Peyer's patch (tissue), 4 donors: ENCODE data around the gene BAG5. TPM values are rescaled to one million over a fixed set of nuclear protein-coding genes. Genes with fewer than 3 reads are reported as not detected.

Experiments used
- DNase-seq, 3 donors: peaks; one replicate each; pipeline ENCODE4 v3.0.0-alpha.2; 2017 to 2019
- H3K27ac ChIP-seq, 4 donors: fragments of 200-600 bp; sonication (generic); one replicate each; pipeline ENCODE4 v1.5.1; 2016 to 2019
- H3K27me3 ChIP-seq, 2 donors: fragments of 200-600 bp; sonication (generic); one replicate each; pipeline ENCODE4 v1.5.1; 2019
- H3K36me3 ChIP-seq, 3 donors: fragments of 200-600 bp; sonication (generic); one replicate each; pipeline ENCODE4 v1.5.1; 2016 to 2019
- H3K4me1 ChIP-seq, 4 donors: fragments of 200-600 bp; sonication (generic); one replicate each; pipeline ENCODE4 v1.5.1; 2016 to 2019
- H3K4me3 ChIP-seq, 4 donors: fragments of 200-600 bp; sonication (generic); 1 replicate in 3 of 4; 2 replicates in 1 of 4; pipeline ENCODE4 v1.5.1; 2016 to 2019; ENCODE audit warnings: mild to moderate bottlenecking in 1 of 4
- H3K9me3 ChIP-seq, 4 donors: fragments of 200-600 bp; sonication (generic); one replicate each; pipeline ENCODE4 v1.5.1; 2016 to 2019; ENCODE audit warnings: mild to moderate bottlenecking in 1 of 4
- POLR2A ChIP-seq, 2 donors: fragments of 450-650 bp; IDR thresholded peaks; one replicate each; pipeline ENCODE4 v1.5.1; 2017; ENCODE audit warnings: antibody characterized with exemption in 2 of 2, mild to moderate bottlenecking in 2 of 2, moderate library complexity in 2 of 2
- total RNA-seq, 4 donors: library from RNA; depleted of rRNA; stranded (reverse); fragments of >200 nt; gene quantifications; one replicate each; pipeline ENCODE4 v1.1.0, GENCODE V29; 2016
- TF ChIP-seq, protein P1 (sequence below), 6 experiments: fragments of 450-650 bp in 4 of 6; fragments of 200-600 bp in 2 of 6; sonication (generic) in 1 of 6; IDR thresholded peaks; one replicate each; pipeline ENCODE4 v1.5.1; 2017 to 2019; ENCODE audit warnings: antibody characterized with exemption in 6 of 6, mild to moderate bottlenecking in 3 of 6, moderate library complexity in 1 of 6

The BAG5 gene
- total RNA-seq, 4 donors from 2014 or later = 18.0 to 38.0 (median 19.5) TPM

DNA sequence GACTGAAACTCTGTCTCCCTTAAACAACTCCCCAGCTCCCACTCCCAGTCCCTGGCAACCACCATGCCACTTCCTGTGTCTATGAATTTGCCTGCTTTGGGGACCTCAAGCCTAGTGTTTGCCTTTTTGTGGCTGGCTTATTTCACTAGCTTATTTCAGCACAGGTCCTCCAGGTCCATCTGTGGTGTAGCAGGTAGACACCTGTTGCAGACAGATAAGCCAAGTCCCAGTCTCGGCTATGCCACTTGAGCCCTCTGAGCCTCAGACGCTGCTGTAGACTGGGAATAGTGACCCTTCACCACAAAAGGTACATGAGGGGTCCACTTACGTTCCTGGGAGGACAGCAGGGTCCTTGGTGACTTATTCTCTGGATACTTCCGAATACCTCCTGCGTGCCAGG lies 42.2 kb upstream of the BAG5 start:
- Histone ChIP-seq H3K4me3 (no peak overlapping the region), H3K27ac (no peak overlapping the region), H3K36me3 (no peaks in the 10 kb centered on the region), H3K4me1 (peaks cover 0 to 23% (median 12%) of the 10 kb centered on the region in 4 donors), H3K27me3 (no peaks in the 10 kb centered on the region), H3K9me3 (no peaks in the 10 kb centered on the region)
- TF ChIP-seq, protein P1, sequence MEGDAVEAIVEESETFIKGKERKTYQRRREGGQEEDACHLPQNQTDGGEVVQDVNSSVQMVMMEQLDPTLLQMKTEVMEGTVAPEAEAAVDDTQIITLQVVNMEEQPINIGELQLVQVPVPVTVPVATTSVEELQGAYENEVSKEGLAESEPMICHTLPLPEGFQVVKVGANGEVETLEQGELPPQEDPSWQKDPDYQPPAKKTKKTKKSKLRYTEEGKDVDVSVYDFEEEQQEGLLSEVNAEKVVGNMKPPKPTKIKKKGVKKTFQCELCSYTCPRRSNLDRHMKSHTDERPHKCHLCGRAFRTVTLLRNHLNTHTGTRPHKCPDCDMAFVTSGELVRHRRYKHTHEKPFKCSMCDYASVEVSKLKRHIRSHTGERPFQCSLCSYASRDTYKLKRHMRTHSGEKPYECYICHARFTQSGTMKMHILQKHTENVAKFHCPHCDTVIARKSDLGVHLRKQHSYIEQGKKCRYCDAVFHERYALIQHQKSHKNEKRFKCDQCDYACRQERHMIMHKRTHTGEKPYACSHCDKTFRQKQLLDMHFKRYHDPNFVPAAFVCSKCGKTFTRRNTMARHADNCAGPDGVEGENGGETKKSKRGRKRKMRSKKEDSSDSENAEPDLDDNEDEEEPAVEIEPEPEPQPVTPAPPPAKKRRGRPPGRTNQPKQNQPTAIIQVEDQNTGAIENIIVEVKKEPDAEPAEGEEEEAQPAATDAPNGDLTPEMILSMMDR (IDR thresholded peaks at IDR 0.05) = no peak
- TF ChIP-seq POLR2A (IDR thresholded peaks at IDR 0.05) = no peak
- DNase-seq = no peak

DNA sequence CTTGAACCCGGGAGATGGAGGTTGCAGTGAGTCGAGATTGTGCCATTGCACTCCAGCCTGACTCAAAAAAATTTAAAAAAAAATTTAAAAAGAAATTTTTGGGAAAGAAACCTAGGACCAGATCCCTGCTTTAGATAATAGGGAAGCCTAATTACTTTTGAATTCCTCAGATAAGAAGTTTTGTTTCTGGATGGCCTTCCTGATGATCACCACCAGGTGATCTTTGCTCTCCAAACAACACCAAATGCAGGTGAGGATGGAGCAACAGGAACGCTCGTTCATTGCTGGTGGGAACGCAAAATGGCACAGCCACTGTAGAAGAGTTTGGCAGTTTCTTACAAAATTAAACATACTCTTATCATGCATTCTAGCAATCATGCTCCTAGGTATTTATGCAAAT lies 38.0 kb upstream of the BAG5 start:
- H3K4me1 ChIP-seq = no peaks in the 10 kb centered on the region
- no peak overlapping the region for H3K27ac ChIP-seq
- H3K27me3 ChIP-seq = no peaks in the 10 kb centered on the region
- H3K36me3 ChIP-seq = no peaks in the 10 kb centered on the region
- no peak for DNase-seq
- no peak overlapping the region for H3K4me3 ChIP-seq
- TF ChIP-seq, protein P1 (IDR thresholded peaks at IDR 0.05) = no peak
- TF ChIP-seq POLR2A (IDR thresholded peaks at IDR 0.05) = no peak
- H3K9me3 ChIP-seq = no peaks in the 10 kb centered on the region

DNA sequence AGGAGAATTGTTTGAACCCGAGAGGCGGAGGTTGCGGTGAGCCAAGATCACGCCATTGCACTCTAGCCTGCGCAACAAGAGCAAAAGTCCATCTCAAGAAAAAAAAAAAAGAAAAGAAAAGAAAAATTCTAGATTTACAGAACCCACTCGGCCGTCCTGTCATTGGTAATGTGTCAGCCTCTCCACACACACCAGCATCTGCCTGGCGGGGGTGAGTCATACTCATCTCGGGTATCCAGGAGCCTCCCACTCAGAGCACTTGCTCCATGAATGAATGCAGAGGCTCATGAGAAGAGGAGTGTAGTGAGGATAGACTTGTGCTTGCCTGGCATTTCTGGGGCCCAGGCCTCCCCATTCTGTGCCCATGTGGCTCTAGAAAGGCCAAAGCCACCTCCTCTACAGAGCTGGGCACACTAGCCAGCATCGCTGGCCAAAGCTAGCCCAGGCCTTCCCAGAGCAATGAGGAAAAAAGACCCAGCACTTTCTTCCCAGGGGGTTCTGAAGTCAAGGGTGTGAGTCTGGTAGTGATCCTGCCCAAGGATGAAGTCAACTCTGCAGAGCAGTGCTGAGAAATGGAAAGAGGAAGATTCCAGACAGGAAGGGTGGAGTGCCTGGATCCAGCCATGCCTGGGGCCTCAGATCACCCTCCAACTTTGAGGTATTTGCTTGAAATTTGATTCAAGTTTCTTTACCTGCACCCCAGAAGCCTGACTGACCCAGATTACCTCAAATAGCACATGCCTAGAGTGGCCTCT lies 35.3 kb upstream of the BAG5 start:
- no peaks in the 10 kb centered on the region for H3K9me3 ChIP-seq
- H3K4me1 ChIP-seq = peaks cover 0 to 6% (median 0%) of the 10 kb centered on the region in 4 donors
- no peak for DNase-seq
- TF ChIP-seq, protein P1 (IDR thresholded peaks at IDR 0.05) = no peak
- TF ChIP-seq POLR2A (IDR thresholded peaks at IDR 0.05) = no peak
- no peak overlapping the region for H3K4me3 ChIP-seq
- no peaks in the 10 kb centered on the region for H3K36me3 ChIP-seq
- H3K27ac ChIP-seq = no peak overlapping the region
- no peaks in the 10 kb centered on the region for H3K27me3 ChIP-seq

DNA sequence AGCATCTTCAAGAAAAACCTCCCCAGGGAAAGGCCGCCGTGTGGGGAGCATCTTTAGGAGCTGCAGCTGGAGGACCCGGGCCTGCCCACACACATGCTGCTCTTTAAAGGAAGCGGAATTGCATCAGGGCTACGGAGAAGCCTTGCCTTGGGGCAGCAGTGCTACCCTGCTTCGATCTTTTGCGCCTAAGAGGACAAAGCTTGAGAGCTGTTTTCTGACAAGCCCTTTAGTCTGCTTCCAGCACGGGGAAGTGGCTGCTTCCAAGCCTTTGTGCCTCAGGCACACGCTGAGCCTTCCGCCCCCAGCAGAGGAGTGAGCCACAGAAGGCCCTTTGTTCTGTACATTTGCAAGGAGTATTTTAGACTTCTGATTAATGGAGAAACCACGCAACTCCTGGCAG lies 31.8 kb upstream of the BAG5 start:
- no peaks in the 10 kb centered on the region for H3K9me3 ChIP-seq
- no peaks in the 10 kb centered on the region for H3K27me3 ChIP-seq
- DNase-seq = no peak
- peaks cover 0 to 6% (median 0%) of the 10 kb centered on the region in 4 donors for H3K4me1 ChIP-seq
- TF ChIP-seq POLR2A (IDR thresholded peaks at IDR 0.05) = no peak
- TF ChIP-seq, protein P1 (IDR thresholded peaks at IDR 0.05) = no peak
- peak overlapping the region in 3 of 4 donors; percentile 2 to 52 (median 8) for H3K27ac ChIP-seq
- peaks cover 0 to 12% (median 0%) of the 10 kb centered on the region in 3 donors for H3K36me3 ChIP-seq
- H3K4me3 ChIP-seq = no peak overlapping the region

DNA sequence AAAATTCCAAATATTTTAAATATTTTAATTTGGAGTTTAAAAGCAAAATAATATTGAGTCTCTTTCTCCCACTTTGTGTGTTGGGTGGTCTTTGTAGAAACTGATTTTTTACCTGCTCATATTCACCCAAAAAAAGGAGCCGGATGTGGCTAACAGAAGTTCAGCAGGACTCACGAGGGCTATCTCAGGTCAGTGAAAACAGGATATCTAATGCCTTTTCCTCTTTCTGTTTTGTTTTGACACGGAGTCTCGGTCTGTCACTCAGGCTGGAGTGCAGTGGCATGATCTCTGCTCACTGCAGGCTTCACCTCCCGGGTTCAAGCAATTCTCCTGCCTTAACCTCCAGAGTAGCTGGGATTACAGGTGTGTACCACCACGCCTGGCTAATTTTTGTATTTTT lies 31.1 kb upstream of the BAG5 start:
- Histone ChIP-seq H3K9me3 (no peaks in the 10 kb centered on the region), H3K4me1 (peaks cover 0 to 6% (median 0%) of the 10 kb centered on the region in 4 donors), H3K4me3 (no peak overlapping the region), H3K27me3 (no peaks in the 10 kb centered on the region), H3K36me3 (peaks cover 0 to 17% (median 0%) of the 10 kb centered on the region in 3 donors), H3K27ac (peak overlapping the region in 2 of 4 donors; percentile 2 to 8)
- DNase-seq = peak in 2 of 3 donors; percentile 32 to 52
- TF ChIP-seq, protein P1 (IDR thresholded peaks at IDR 0.05) = no peak
- TF ChIP-seq POLR2A (IDR thresholded peaks at IDR 0.05) = no peak
